ENCODE results near the gene UBB. TPM values are rescaled to one million over a fixed set of nuclear protein-coding genes. Genes with fewer than 3 reads are reported as not detected.

The UBB gene
- total RNA-seq, 1 experiment from 2014 or later, result 2,970 TPM

GRCh38 chr17:16381496-16381820 is 567 bp downstream of the UBB start:
- intact Hi-C loops (cut with micrococcal nuclease), result no loop called here
- H3K4me2 ChIP-seq (ENCODE audit: low read length), result peak overlapping the region; percentile 86
- H3K9ac ChIP-seq (ENCODE audit: low read length), result peak overlapping the region; percentile 87
- peak overlapping the region; percentile 81 for H3K4me3 ChIP-seq (ENCODE audit: low read length)
- DNase-seq (no peak), ATAC-seq (no peak)
- peaks cover 27% of the 10 kb centered on the region for H3K79me2 ChIP-seq (ENCODE audit: low read length)
- H4K20me1 ChIP-seq (ENCODE audit: low read length), result peaks cover 27% of the 10 kb centered on the region
- no peaks in the 10 kb centered on the region for H3K9me2 ChIP-seq (replicated peaks; ENCODE audit: low read length)
- H3K9me3 ChIP-seq (ENCODE audit: low read length), result no peaks in the 10 kb centered on the region
- peak overlapping the region; percentile 70 for H3K27ac ChIP-seq (ENCODE audit: low read length)
- ChIA-PET POLR2A (ENCODE audit: unreplicated experiment) (interaction anchor here (0.6 kb wide), 1 partner anchor 44 kb away, joined by 3 read pairs; no protein-coding TSS in a partner anchor), CTCF (no interaction called here)
- no TSS peak for BruUV-seq (replicated peaks)
- no peak overlapping the region for H2AFZ ChIP-seq (ENCODE audit: low read length)
- peaks cover 15% of the 10 kb centered on the region for H3F3A ChIP-seq (ENCODE audit: low read length, unreplicated experiment)
- peaks cover 14% of the 10 kb centered on the region for H3K36me3 ChIP-seq (ENCODE audit: low read depth, low read length)
- TF ChIP-seq CTCF (conservative IDR thresholded peaks at IDR 0.05; ENCODE audit: low read depth, low read length) (no peak), EZH2 (IDR thresholded peaks at IDR 0.05; ENCODE audit: low read length, unreplicated experiment) (no peak), EZH2phosphoT487 (IDR thresholded peaks at IDR 0.05; ENCODE audit: borderline replicate concordance, low read length) (no peak)
- no peaks in the 10 kb centered on the region for H3K27me3 ChIP-seq (ENCODE audit: low read length)
- peaks cover 38% of the 10 kb centered on the region for H3K4me1 ChIP-seq (ENCODE audit: insufficient read depth, low read length)

GRCh38 chr17:16383216-16383615 is 2.3 kb downstream of the UBB start:
- Histone ChIP-seq H3K9ac (ENCODE audit: low read length) (no peak overlapping the region), H3K36me3 (ENCODE audit: low read depth, low read length) (peaks cover 14% of the 10 kb centered on the region), H3K4me2 (ENCODE audit: low read length) (peak overlapping the region; percentile 86), H3K27ac (ENCODE audit: low read length) (no peak overlapping the region), H3K4me1 (ENCODE audit: insufficient read depth, low read length) (peaks cover 30% of the 10 kb centered on the region), H3F3A (ENCODE audit: low read length, unreplicated experiment) (peaks cover 15% of the 10 kb centered on the region), H4K20me1 (ENCODE audit: low read length) (peaks cover 27% of the 10 kb centered on the region), H3K79me2 (ENCODE audit: low read length) (peaks cover 27% of the 10 kb centered on the region), H2AFZ (ENCODE audit: low read length) (no peak overlapping the region), H3K27me3 (ENCODE audit: low read length) (no peaks in the 10 kb centered on the region), H3K4me3 (ENCODE audit: low read length) (peak overlapping the region; percentile 81; the same call in 1 of the 2 replicates), H3K9me3 (ENCODE audit: low read length) (no peaks in the 10 kb centered on the region), H3K9me2 (replicated peaks; ENCODE audit: low read length) (no peaks in the 10 kb centered on the region)
- no TSS peak for BruUV-seq (replicated peaks)
- ATAC-seq (no peak), DNase-seq (no peak)
- TF ChIP-seq EZH2 (IDR thresholded peaks at IDR 0.05; ENCODE audit: low read length, unreplicated experiment) (no peak), CTCF (conservative IDR thresholded peaks at IDR 0.05; ENCODE audit: low read depth, low read length) (no peak), EZH2phosphoT487 (IDR thresholded peaks at IDR 0.05; ENCODE audit: borderline replicate concordance, low read length) (no peak)
- intact Hi-C loops (cut with micrococcal nuclease), result no loop called here
- CTCF ChIA-PET, result no interaction called here
- POLR2A ChIA-PET (ENCODE audit: unreplicated experiment), result interaction anchor here (0.6 to 0.7 kb wide), 2 partner anchors 31 to 664 kb away, joined by 5 to 7 read pairs; no protein-coding TSS in a partner anchor

GRCh38 chr17:16383772-16384287 is 2.9 kb downstream of the UBB start:
- DNase-seq (no peak), ATAC-seq (no peak)
- H3F3A ChIP-seq (ENCODE audit: low read length, unreplicated experiment), result peaks cover 11% of the 10 kb centered on the region
- TF ChIP-seq EZH2 (IDR thresholded peaks at IDR 0.05; ENCODE audit: low read length, unreplicated experiment) (no peak), CTCF (conservative IDR thresholded peaks at IDR 0.05; ENCODE audit: low read depth, low read length) (no peak)
- no peaks in the 10 kb centered on the region for H3K9me3 ChIP-seq (ENCODE audit: low read length)
- intact Hi-C loops (cut with micrococcal nuclease), result no loop called here
- H4K20me1 ChIP-seq (ENCODE audit: low read length), result peaks cover 27% of the 10 kb centered on the region
- H3K36me3 ChIP-seq (ENCODE audit: low read depth, low read length), result peaks cover 14% of the 10 kb centered on the region
- H3K4me2 ChIP-seq (ENCODE audit: low read length), result peak overlapping the region; percentile 86
- peaks cover 27% of the 10 kb centered on the region for H3K79me2 ChIP-seq (ENCODE audit: low read length)
- no peaks in the 10 kb centered on the region for H3K9me2 ChIP-seq (replicated peaks; ENCODE audit: low read length)
- no peak overlapping the region for H3K27ac ChIP-seq (ENCODE audit: low read length)
- peak overlapping the region; percentile 81; the same call in 1 of the 2 replicates for H3K4me3 ChIP-seq (ENCODE audit: low read length)
- POLR2A ChIA-PET (ENCODE audit: unreplicated experiment), result interaction anchor here (0.6 to 0.7 kb wide), 2 partner anchors 31 to 663 kb away, joined by 5 to 7 read pairs; no protein-coding TSS in a partner anchor
- no peak overlapping the region for H2AFZ ChIP-seq (ENCODE audit: low read length)
- CTCF ChIA-PET, result no interaction called here
- H3K27me3 ChIP-seq (ENCODE audit: low read length), result no peaks in the 10 kb centered on the region
- peaks cover 23% of the 10 kb centered on the region for H3K4me1 ChIP-seq (ENCODE audit: insufficient read depth, low read length)
- no peak overlapping the region for H3K9ac ChIP-seq (ENCODE audit: low read length)
- no TSS peak for BruUV-seq (replicated peaks)
